OCI-M1 (cell line): ENCODE results near the gene VPS13A.

Experiments
- DNase-seq: peaks from one replicate; lab custom pipeline; 2025; lab: John Stamatoyannopoulos, UW

VPS13A gene

DNA sequence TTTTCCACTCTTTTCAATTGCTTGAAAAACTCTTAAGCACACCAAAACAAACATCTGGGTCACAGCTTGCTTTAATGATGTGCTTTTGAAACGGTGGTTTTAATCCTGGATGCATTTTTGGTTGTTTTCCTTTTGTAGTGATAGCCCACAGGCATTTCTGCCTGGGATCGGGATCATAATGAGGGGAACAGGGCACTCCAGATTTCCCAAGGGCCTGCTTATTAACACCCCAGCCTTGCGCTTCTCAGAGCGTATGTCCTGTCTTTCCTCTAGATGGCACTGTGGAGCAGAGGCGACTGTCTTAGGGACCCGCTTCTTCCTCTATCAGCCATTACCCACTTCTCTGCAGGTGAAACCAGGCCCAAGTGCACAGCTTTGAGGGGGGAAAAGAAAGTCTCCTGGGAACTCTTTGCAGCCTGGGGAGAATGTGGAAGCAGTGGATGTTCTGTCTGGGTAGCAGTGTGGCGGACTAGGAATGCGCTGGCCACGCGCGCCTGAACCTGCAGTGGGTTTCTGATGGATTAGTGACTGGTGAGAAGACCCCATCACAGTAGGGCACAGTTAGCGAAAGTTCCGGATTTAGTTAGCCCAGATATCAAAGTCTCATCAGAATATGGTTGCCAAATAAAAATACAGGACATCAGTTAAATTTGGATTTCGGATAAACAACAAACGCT is 280.7 kb downstream of the VPS13A start:
- DNase-seq = peak; percentile 80

GRCh38 chr9:77460938-77461337 is 283.6 kb downstream of the VPS13A start:
- DNase-seq = no peak

GRCh38 chr9:77462066-77462465 is 284.7 kb downstream of the VPS13A start:
- no peak for DNase-seq

- no peak for DNase-seq
Observed at GRCh38 chr9:77463151-77463550, 285.8 kb downstream of the VPS13A start.

- no peak for DNase-seq
Observed at GRCh38 chr9:77464661-77465060, 287.3 kb downstream of the VPS13A start.

DNA sequence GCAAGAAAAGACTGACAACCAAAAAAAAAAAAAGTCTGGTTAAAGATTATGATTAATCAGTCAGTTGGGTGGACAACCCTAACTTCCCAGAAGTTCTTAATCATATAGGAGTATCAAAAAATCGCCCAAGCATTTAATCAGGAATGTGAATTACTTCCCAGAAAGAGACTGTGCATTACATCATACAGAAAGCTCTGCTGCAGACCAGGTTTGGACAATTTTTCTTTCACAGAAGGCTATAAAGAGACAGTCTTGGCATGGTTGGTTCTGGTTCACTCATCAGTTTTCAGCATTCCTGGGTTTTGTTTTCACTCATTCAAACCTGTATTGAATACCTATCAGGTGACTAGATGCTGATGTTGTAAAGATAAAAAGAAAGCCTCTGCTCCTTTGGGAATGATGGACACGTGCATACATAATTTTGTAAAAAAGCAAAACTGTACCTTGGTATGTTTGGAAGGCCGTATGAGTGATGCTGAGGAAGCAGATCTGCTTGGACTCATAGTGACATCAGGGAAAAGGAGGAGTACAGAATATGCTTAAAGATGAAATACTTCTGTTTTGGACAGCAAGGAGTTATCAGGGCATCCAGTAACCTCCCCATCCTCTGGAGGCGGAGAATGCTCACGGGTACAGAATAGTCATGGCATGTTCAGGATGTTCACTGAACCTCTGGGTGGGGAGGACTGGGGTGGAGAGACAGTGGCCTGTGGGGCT is 292.3 kb downstream of the VPS13A start:
- DNase-seq = no peak
